GM12873 (cell line): ENCODE data around the gene PCMTD2.

Experiments
- TF ChIP-seq, protein P1 (sequence below): IDR thresholded peaks from 2 replicates; pipeline ENCODE4 v1.5.1; 2012; ENCODE audit warnings: low read depth, mild to moderate bottlenecking, moderate library complexity, low read length, control low read depth; ENCODE audit not compliant: insufficient read depth; ENCODE audit errors: missing control alignments

Gene PCMTD2

DNA sequence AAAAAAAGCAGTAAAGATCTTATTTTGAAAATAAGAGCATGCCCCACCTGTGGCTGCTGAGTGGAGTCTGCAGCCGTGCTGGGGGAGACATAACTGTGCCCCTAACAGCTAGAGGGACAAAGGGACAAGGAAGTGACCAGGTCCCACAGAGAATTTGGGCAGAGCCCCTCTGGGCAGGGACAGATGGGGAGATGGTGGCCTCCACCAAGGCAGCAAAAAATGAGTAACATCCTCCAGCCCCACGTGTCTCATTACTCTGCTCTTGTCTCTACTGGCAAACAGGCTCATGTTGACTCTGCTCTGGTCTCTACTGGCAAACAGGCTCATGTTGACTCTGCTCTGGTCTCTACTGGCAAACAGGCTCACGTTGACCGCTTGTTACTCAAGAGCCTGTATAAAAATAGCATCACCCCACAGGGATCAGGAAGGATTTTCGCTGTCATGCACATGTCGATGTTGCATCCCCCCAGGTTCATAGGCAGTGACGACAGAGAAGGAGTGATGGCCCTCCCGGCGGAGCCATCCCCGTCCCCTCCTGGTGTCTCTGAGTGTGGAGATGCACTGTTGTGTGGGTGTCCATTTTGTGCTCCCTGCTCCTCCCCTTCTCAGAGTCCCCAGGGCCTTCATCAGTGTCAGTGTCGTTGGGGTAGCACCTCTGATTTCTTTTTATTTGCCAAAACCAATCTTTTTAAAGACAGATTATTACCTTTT lies 17.3 kb upstream of the PCMTD2 start:
- TF ChIP-seq, protein P1, sequence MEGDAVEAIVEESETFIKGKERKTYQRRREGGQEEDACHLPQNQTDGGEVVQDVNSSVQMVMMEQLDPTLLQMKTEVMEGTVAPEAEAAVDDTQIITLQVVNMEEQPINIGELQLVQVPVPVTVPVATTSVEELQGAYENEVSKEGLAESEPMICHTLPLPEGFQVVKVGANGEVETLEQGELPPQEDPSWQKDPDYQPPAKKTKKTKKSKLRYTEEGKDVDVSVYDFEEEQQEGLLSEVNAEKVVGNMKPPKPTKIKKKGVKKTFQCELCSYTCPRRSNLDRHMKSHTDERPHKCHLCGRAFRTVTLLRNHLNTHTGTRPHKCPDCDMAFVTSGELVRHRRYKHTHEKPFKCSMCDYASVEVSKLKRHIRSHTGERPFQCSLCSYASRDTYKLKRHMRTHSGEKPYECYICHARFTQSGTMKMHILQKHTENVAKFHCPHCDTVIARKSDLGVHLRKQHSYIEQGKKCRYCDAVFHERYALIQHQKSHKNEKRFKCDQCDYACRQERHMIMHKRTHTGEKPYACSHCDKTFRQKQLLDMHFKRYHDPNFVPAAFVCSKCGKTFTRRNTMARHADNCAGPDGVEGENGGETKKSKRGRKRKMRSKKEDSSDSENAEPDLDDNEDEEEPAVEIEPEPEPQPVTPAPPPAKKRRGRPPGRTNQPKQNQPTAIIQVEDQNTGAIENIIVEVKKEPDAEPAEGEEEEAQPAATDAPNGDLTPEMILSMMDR, result no peak

- TF ChIP-seq, protein P1, result no peak
These were observed 16.6 kb upstream of the PCMTD2 start for GRCh38 chr20:64238851-64239387.

DNA sequence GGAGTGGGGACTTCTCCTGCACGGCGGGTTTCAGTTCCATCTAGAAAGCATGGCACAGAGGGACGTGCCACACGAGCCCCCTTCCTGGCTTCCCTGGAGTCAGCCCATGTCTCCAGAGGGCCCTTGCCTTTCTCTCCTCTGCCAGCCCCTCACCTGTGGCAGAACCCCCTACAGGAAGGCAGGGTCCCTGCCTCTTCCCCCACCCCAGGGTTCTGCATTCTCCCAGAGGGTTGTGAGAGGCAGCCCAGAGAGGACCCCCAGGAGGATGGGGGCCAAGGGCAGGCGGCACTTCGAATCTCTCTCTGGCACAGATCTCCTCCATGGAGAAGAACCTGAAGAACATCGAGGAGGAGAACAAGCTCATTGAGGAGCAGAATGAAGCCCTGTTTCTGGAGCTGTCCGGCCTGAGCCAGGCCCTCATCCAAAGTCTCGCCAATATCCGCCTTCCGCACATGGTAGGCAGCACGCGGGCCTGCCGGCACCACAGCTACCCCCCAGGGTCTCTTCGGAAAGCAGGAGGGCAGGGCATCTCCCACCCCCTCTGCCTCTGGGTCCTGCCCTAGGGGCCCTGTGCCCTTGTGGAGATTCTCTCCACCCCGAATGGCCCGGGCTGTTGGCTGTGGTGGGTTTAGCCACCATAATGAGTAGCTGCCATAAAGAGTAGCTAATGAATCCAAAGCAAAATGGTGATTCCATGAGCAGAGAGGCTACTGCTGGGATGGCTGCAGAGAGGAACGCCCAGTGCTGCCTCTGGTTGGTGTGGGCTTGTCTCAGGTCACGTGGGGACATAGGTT lies 15.9 kb upstream of the PCMTD2 start:
- TF ChIP-seq, protein P1, result no peak

GRCh38 chr20:64240243-64241015 lies 15.1 kb upstream of the PCMTD2 start:
- TF ChIP-seq, protein P1, result no peak

DNA sequence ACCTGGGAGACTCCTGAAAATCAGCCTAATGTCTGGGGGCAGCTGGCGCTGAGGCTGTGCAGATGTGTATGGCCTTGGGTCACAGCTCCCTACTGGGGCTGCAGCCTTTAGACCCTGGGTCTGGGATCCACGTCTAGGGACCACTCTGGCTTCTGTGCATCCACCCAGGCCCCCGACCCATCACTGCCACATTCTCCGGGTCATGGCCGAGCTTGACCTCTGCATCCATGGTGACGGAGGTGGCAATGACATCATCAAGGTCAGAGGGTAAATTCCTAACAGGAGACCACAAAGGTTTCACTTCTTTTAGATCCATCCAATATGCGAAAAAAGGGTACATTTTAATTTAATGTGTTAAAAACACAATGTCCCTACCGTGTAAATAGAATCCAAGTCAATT lies 14.5 kb upstream of the PCMTD2 start:
- TF ChIP-seq, protein P1, result no peak

GRCh38 chr20:64242003-64242796 lies 13.3 kb upstream of the PCMTD2 start:
- TF ChIP-seq, protein P1, result no peak
